Lung (tissue), 12 donors: ENCODE data around the gene COL13A1. TPM values are rescaled to one million over a fixed set of nuclear protein-coding genes. Genes with fewer than 3 reads are reported as not detected.

Experiments used
- ATAC-seq: fragments of 200-7000 bp; cut with Tn5 transposase; one replicate; pipeline ENCODE4 v1.9.1; 2020; ENCODE audit warnings: moderate number of reproducible peaks; ENCODE audit not compliant: insufficient read depth, low FRiP score
- DNase-seq, 3 donors: peaks; one replicate each; pipeline ENCODE4 v3.0.0-alpha.2; 2013 to 2017
- H3K27ac ChIP-seq, 2 donors: one replicate each; pipeline ENCODE4 v1.5.1; 2013; ENCODE audit warnings: mild to moderate bottlenecking in 2 of 2, moderate library complexity in 2 of 2, control low read depth in 1 of 2, inconsistent platforms in 1 of 2, low read depth in 1 of 2, low read length in 1 of 2
- H3K27me3 ChIP-seq, 3 donors: one replicate each; pipeline ENCODE4 v1.5.1; 2013; ENCODE audit warnings: low read length in 2 of 3; ENCODE audit not compliant: control insufficient read depth in 3 of 3, insufficient read depth in 3 of 3
- H3K36me3 ChIP-seq, 4 donors: one replicate each; pipeline ENCODE4 v1.5.1; 2013; ENCODE audit warnings: low read length in 4 of 4, mild to moderate bottlenecking in 1 of 4, moderate library complexity in 1 of 4; ENCODE audit not compliant: control insufficient read depth in 4 of 4, insufficient read depth in 4 of 4
- H3K4me1 ChIP-seq, 5 donors: one replicate each; pipeline ENCODE4 v1.5.1; 2013; ENCODE audit warnings: low read length in 5 of 5, mild to moderate bottlenecking in 2 of 5, moderate library complexity in 1 of 5; ENCODE audit not compliant: control insufficient read depth in 5 of 5, insufficient read depth in 5 of 5
- H3K4me3 ChIP-seq: one replicate; pipeline ENCODE4 v1.5.1; 2013; ENCODE audit warnings: mild to moderate bottlenecking, control low read depth, moderate library complexity
- H3K9ac ChIP-seq, 2 donors: one replicate each; pipeline ENCODE4 v1.5.1; 2013; ENCODE audit warnings: low read length in 2 of 2, control low read depth in 1 of 2; ENCODE audit not compliant: insufficient read depth in 1 of 2
- H3K9me3 ChIP-seq, 4 donors: one replicate each; pipeline ENCODE4 v1.5.1; 2013; ENCODE audit warnings: low read length in 3 of 4, mild to moderate bottlenecking in 1 of 4, moderate library complexity in 1 of 4; ENCODE audit not compliant: control insufficient read depth in 4 of 4, insufficient read depth in 3 of 4
- CTCF ChIP-seq: IDR thresholded peaks from 2 replicates; pipeline ENCODE4 v1.5.1; 2012; ENCODE audit warnings: mild to moderate bottlenecking; ENCODE audit errors: control extremely low read depth, extremely low read depth
- WGBS, 2 donors: extraction: QIAGEN DNeasy Blood & Tissue Kit; methylation state at CpG; one replicate each; pipeline ENCODE4 v1.1.7; 2013; 5-methylcytosine and 5-hydroxymethylcytosine counted together
- polyA plus RNA-seq, 2 donors: library from polyadenylated mRNA; stranded (reverse); fragments of 200-250 nt; gene quantifications; one replicate each; pipeline ENCODE4 v1.2.1, GENCODE V29; 2013
- total RNA-seq, 2 donors: library from RNA; depleted of rRNA in 1 of 2; stranded (reverse); fragments of >200 nt in 1 of 2; gene quantifications; one replicate each; pipeline ENCODE4 v1.2.1, GENCODE V29; 2014 to 2021
- donor health status: control.
- donor health status: control.
- donor health status: Bipolar disorder and iron deficiency.
- donor health status: healthy.
- donor health status: DM: yes; HTN: yes; CAD: no.

Gene COL13A1
- total and polyA plus RNA-seq, 4 donors = 2.7 to 42.1 (median 5.6) TPM

DNA sequence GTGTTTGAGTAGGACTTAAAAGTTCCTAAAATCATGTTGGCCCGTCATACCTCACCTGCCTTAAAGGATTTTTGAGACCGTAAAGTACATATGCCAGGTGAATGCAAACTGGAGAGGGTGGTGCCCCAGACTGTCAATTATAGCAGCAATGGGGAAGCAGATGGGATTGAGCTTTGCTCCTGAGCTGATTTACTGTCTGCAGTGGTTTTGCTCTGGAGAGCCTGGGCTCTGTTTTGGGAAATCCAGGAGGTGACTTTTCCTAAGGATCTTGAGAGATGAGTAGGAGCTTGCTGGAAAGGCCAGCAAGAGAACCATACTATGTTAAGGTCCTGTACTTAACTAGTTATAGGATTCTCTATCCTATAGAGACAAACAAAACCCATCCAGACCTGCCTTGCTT is 43.0 kb downstream of the COL13A1 start:
- no peaks in the 10 kb centered on the region for H3K9me3 ChIP-seq
- ATAC-seq = no peak
- no peak overlapping the region for H3K4me3 ChIP-seq
- DNase-seq = no peak
- H3K36me3 ChIP-seq = no peaks in the 10 kb centered on the region
- 64 to 79% methylated on average over 2 of the region's 2 CpGs for WGBS, 2 donors
- no peak overlapping the region for H3K9ac ChIP-seq
- peaks cover 0 to 45% (median 9%) of the 10 kb centered on the region in 5 donors for H3K4me1 ChIP-seq
- H3K27me3 ChIP-seq = no peaks in the 10 kb centered on the region
- H3K27ac ChIP-seq = no peak overlapping the region
- no peak for TF ChIP-seq CTCF

DNA sequence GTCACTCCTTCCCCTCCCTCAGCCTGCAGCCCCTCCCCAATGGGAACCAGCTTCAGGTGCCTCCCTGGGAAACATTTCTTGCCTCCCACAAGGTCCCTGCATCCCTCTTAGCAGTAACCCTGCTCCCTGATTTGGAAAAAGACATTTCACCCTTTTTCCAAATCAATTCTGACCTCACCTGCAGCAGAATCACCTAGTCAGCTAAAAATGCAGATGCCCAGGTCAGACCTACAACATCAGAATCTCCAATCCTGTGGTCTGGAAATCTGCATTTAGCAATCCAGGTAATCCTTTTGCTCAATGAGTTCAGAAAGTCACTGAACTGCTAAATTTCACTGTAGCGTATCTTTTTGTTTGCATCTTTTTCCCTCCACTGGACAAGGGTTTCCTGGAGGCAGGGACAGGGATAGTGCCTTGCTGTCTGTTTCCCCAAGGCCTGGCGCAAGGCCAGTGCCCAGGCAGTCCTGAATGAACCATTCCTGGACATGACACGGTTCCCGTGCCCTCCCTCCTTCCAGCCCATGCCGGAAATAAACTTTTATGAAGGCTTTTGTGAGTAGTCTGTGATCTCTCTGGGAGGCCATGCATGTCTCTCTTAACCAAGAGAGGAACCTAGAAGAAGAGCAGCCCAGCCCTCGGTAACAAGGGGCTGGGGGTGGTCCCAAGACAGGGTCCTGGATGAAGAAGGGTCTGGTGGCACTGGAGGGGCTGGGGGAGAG is 44.0 kb downstream of the COL13A1 start:
- Histone ChIP-seq H3K4me3 (no peak overlapping the region), H3K9ac (peak overlapping the region in 1 of 2 donors; percentile 39), H3K36me3 (no peaks in the 10 kb centered on the region), H3K27me3 (no peaks in the 10 kb centered on the region), H3K9me3 (no peaks in the 10 kb centered on the region), H3K4me1 (peaks cover 0 to 40% (median 9%) of the 10 kb centered on the region in 5 donors), H3K27ac (no peak overlapping the region)
- WGBS, 2 donors = 32 to 45% methylated on average over 6 of the region's 6 CpGs
- TF ChIP-seq CTCF = no peak
- peak; percentile 58 to 67 (median 60) for DNase-seq
- ATAC-seq = no peak

DNA sequence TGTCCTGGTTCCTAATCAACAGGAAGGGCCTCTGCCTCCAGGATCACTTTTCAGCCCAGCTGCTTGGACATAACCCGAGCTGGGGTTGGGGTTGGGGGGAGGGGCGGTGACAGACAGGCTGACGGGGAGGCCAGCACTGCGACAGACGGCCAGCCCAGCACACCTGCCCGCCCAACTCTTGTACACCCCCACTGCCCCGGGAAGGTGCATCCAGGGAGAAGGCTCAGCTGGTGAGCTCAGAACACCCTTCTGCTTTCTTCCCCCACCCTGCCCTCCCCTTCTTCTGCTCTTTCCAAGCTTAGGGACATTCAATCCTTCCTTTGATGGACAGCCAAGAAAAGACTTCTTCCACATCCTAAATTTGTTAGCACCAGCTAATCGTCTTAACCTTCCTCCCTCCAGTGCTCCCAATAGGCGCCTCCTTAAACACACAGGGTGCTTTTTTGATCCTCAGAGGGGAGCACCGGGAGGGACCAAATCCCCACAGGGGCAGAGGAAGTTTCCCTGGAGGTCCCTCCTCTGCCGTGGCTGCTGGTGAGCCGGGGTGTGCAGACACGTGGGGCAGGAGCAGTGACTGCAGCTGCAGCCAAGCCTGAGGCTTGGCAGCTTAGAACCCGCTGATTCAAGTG is 44.7 kb downstream of the COL13A1 start:
- no peak overlapping the region for H3K9ac ChIP-seq
- no peak overlapping the region for H3K27ac ChIP-seq
- ATAC-seq (no peak), DNase-seq (peak; percentile 57 to 89 (median 78))
- H3K27me3 ChIP-seq = no peaks in the 10 kb centered on the region
- TF ChIP-seq CTCF = no peak
- H3K9me3 ChIP-seq = no peaks in the 10 kb centered on the region
- H3K36me3 ChIP-seq = no peaks in the 10 kb centered on the region
- WGBS, 2 donors = 33 to 39% methylated on average over 14 of the region's 14 CpGs
- peaks cover 0 to 46% (median 9%) of the 10 kb centered on the region in 5 donors for H3K4me1 ChIP-seq
- H3K4me3 ChIP-seq = no peak overlapping the region
